Transverse colon (tissue), 4 donors: ENCODE results near the gene ZKSCAN1.

Experiments used
- CTCF ChIP-seq, 5 experiments: fragments of 200-600 bp in 3 of 5; fragments of 450-650 bp in 2 of 5; sonication (generic) in 3 of 5; IDR thresholded peaks; 1 replicate in 2 of 5; 2 replicates in 3 of 5; pipeline ENCODE4 v1.5.1; 2016 to 2017; ENCODE audit warnings: antibody characterized with exemption in 5 of 5, inconsistent platforms in 3 of 5, mild to moderate bottlenecking in 2 of 5, moderate library complexity in 1 of 5
- POLR2A ChIP-seq: fragments of 450-650 bp; IDR thresholded peaks from one replicate; pipeline ENCODE4 v1.6.1; 2016; ENCODE audit warnings: antibody characterized with exemption, mild to moderate bottlenecking, moderate library complexity
- POLR2AphosphoS5 ChIP-seq, 3 donors: sonication (generic); formaldehyde crosslinking; IDR thresholded peaks; one replicate each; pipeline ENCODE4 v1.6.1; 2016; ENCODE audit warnings: antibody characterized with exemption in 3 of 3

GRCh38 chr7:100016215-100016901, 962 bp downstream of the ZKSCAN1 start:
- TF ChIP-seq CTCF (IDR thresholded peaks at IDR 0.05) (no peak), POLR2A (peak; percentile 12), POLR2AphosphoS5 (IDR thresholded peaks at IDR 0.05) (peak in 1 of 3 donors; percentile 25)
